ENCODE data around the gene CTDSPL.

DNA sequence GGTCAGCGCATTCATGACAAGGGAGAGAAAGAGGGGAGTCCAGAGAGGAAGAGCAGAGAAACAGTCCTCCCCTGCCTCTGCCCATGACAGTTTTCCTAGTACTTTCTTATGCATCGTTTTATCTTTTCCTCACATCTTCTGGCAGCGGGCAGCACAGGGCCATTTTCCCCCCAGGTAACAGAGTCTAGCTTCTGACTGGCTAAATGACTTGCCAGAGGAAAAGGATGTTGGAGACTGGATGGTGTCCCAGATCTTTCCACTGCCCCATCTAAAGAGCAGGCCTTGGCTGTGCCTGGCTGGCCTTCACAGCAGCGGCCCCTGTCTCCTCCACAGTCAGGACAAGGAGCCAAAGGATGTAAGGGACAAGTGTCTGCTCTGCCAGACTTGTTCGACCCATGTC lies 59.3 kb downstream of the CTDSPL start:
- no peak for TF ChIP-seq CTCF (IDR thresholded peaks at IDR 0.05 in 2 of 3, conservative IDR thresholded peaks at IDR 0.05 in 1 of 3; ENCODE audit: borderline replicate concordance in 1 of 3, insufficient read depth in 1 of 3, low read depth in 2 of 3, low read length in 2 of 3)
- TF ChIP-seq SRF (IDR thresholded peaks at IDR 0.05; ENCODE audit: low read depth) = no peak
- TF ChIP-seq TCF7L2 (IDR thresholded peaks at IDR 0.05; ENCODE audit: borderline replicate concordance, extremely low read depth, insufficient read depth, insufficient read length) = no peak
- no peak for TF ChIP-seq EZH2 (IDR thresholded peaks at IDR 0.05)
- TF ChIP-seq CEBPB (IDR thresholded peaks at IDR 0.05; ENCODE audit: low read depth) = no peak
- TF ChIP-seq, protein P1, sequence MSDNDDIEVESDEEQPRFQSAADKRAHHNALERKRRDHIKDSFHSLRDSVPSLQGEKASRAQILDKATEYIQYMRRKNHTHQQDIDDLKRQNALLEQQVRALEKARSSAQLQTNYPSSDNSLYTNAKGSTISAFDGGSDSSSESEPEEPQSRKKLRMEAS (IDR thresholded peaks at IDR 0.05) = no peak
- no peak for TF ChIP-seq POLR2A (IDR thresholded peaks at IDR 0.05; ENCODE audit: borderline replicate concordance, extremely low read depth, insufficient read depth, insufficient read length)
- no peak for TF ChIP-seq JUND (IDR thresholded peaks at IDR 0.05)
- TF ChIP-seq POLR2AphosphoS5 (IDR thresholded peaks at IDR 0.05; ENCODE audit: low read depth, low read length) = no peak

Data from HCT116 (cell line).